ENCODE data around the gene TRAF5. TPM values are rescaled to one million over a fixed set of nuclear protein-coding genes. Genes with fewer than 3 reads are reported as not detected.

The TRAF5 gene
- total and polyA plus RNA-seq, 2 donors (not counting 3 experiments of a cell fraction or from before 2014, with no cell fraction given): 8.5 to 17.6 TPM

DNA sequence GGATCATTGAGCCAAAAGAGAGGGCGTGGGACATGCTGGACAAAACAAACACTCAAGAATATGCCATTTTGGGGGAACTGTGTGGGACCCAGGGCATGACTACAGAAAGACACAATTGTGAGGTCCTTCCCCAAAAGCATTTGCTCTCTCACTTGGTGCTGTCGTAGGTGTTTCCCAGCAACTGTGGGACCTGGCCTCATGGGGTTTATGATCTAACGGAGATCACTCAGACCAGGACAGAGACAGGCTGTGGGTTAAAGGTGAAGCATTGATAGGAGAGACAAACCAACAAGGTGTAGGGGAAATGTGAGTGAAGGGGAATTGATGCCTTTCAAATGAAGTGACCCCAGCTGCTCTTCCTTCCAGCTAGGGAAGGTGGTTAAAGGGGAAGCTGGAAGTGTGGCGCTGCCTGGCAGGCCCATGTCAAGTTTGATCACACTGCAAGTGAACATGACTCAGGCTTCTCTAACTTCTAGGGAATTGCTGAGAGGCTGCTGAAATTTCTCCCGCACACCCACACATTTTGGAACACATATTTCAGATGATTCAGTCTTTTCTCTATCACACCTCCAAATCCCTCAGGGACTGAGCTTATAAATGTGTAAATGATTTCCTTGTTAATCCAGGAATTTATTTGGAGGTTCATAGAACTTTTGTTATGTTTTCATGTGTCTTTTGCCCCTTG, 30.2 kb downstream of the TRAF5 start:
- no peak overlapping the region for H3K27ac ChIP-seq (ENCODE audit: insufficient read depth, low read depth, low read length)

DNA sequence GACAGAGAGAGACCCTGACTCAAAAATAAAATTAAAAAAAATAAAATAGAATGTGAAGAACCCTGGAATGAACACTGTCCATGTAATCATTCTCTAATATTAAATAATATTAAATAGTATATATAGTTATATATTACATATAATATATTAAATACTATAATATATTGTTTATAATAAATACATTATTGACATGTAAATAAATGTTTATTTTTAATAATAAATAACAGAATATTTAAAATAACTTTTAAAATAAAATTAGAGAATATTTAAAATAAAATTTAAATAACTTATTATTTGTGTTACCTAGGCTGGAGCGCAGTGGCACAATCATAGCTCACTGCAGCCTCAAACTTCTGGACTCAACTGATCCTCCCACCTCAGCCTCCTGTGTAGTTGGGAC, 32.1 kb downstream of the TRAF5 start:
- no peak overlapping the region for H2AFZ ChIP-seq (ENCODE audit: low read depth, low read length)
- H3K4me3 ChIP-seq (replicated peaks in 1 of 3; ENCODE audit: insufficient read depth in 1 of 3, low read depth in 1 of 3, low read length in 3 of 3): no peak overlapping the region
- no peaks in the 10 kb centered on the region for H3K9me1 ChIP-seq (replicated peaks; ENCODE audit: control insufficient read depth, extremely low read depth, insufficient read depth, low read length)
- H3K27ac ChIP-seq (ENCODE audit: insufficient read depth, low read depth, low read length): no peak overlapping the region
- H3K9ac ChIP-seq (replicated peaks; ENCODE audit: extremely low read depth, insufficient read depth, low read length): no peak overlapping the region
- ChIA-PET CTCF (no interaction called here), POLR2A (no interaction called here)
- no peaks in the 10 kb centered on the region for H4K20me1 ChIP-seq (replicated peaks; ENCODE audit: control insufficient read depth, extremely low read depth, insufficient read depth, low read length)
- DNase-seq (ENCODE audit: low read depth, low spot score) (no peak), FAIRE-seq (no peak)
- no peaks in the 10 kb centered on the region for H3K4me1 ChIP-seq (ENCODE audit: control insufficient read depth, extremely low read depth, insufficient read depth, low read length)
- H3K27me3 ChIP-seq (ENCODE audit: control insufficient read depth in 2 of 2, insufficient read depth in 2 of 2, low read length in 2 of 2): no peaks in the 10 kb centered on the region
- no peak overlapping the region for H3K4me2 ChIP-seq (ENCODE audit: insufficient read depth, low read length)
- no TSS peak for BruUV-seq (replicated peaks)
- no peaks in the 10 kb centered on the region for H3K9me3 ChIP-seq (replicated peaks; ENCODE audit: control insufficient read depth, insufficient read depth, low read length)
- TF ChIP-seq FOS (IDR thresholded peaks at IDR 0.05; ENCODE audit: borderline replicate concordance, insufficient read depth, low read length) (no peak), POLR2AphosphoS5 (IDR thresholded peaks at IDR 0.05; ENCODE audit: insufficient read depth, low read depth, low read length) (no peak), POLR2A (IDR thresholded peaks at IDR 0.05; ENCODE audit: low read depth, low read length) (no peak), JUN (IDR thresholded peaks at IDR 0.05; ENCODE audit: borderline replicate concordance, insufficient read depth, insufficient read length, low read depth) (no peak), EZH2 (IDR thresholded peaks at IDR 0.05; ENCODE audit: borderline replicate concordance, low read depth, low read length, severe bottlenecking) (no peak), GATA2 (IDR thresholded peaks at IDR 0.05; ENCODE audit: insufficient read depth, insufficient read length, low read depth, low read length) (no peak), MYC (IDR thresholded peaks at IDR 0.05; ENCODE audit: low read depth, low read length) (no peak)
- TF ChIP-seq, protein P1, sequence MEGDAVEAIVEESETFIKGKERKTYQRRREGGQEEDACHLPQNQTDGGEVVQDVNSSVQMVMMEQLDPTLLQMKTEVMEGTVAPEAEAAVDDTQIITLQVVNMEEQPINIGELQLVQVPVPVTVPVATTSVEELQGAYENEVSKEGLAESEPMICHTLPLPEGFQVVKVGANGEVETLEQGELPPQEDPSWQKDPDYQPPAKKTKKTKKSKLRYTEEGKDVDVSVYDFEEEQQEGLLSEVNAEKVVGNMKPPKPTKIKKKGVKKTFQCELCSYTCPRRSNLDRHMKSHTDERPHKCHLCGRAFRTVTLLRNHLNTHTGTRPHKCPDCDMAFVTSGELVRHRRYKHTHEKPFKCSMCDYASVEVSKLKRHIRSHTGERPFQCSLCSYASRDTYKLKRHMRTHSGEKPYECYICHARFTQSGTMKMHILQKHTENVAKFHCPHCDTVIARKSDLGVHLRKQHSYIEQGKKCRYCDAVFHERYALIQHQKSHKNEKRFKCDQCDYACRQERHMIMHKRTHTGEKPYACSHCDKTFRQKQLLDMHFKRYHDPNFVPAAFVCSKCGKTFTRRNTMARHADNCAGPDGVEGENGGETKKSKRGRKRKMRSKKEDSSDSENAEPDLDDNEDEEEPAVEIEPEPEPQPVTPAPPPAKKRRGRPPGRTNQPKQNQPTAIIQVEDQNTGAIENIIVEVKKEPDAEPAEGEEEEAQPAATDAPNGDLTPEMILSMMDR (IDR thresholded peaks at IDR 0.05; ENCODE audit: extremely low read depth in 1 of 2, insufficient read depth in 1 of 2, low read depth in 1 of 2, low read length in 2 of 2): no peak
- TF ChIP-seq, protein P2, sequence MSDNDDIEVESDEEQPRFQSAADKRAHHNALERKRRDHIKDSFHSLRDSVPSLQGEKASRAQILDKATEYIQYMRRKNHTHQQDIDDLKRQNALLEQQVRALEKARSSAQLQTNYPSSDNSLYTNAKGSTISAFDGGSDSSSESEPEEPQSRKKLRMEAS (IDR thresholded peaks at IDR 0.05; ENCODE audit: insufficient read depth, insufficient read length): no peak
- peaks cover 1 to 2% of the 10 kb centered on the region in 2 experiments for H3K36me3 ChIP-seq (ENCODE audit: control insufficient read depth in 2 of 2, extremely low read depth in 1 of 2, insufficient read depth in 2 of 2, low read length in 2 of 2)
- dilution Hi-C loops (cut with MboI; ENCODE audit: extremely low pct_ligation_motif_present, low sequenced_read_pairs) (no loop called here), intact Hi-C loops (cut with micrococcal nuclease) (no loop called here)
- H3K79me2 ChIP-seq (ENCODE audit: control insufficient read depth, insufficient read depth, low read length): no peaks in the 10 kb centered on the region

More for the DNA sequence above, 30.2 kb downstream of the TRAF5 start:
- Histone ChIP-seq H2AFZ (ENCODE audit: low read depth, low read length) (no peak overlapping the region), H3K4me1 (ENCODE audit: control insufficient read depth, extremely low read depth, insufficient read depth, low read length) (no peaks in the 10 kb centered on the region), H3K9ac (replicated peaks; ENCODE audit: extremely low read depth, insufficient read depth, low read length) (no peak overlapping the region), H3K36me3 (ENCODE audit: control insufficient read depth in 2 of 2, extremely low read depth in 1 of 2, insufficient read depth in 2 of 2, low read length in 2 of 2) (peaks cover 1 to 2% of the 10 kb centered on the region in 2 experiments), H3K79me2 (ENCODE audit: control insufficient read depth, insufficient read depth, low read length) (no peaks in the 10 kb centered on the region), H3K9me3 (replicated peaks; ENCODE audit: control insufficient read depth, insufficient read depth, low read length) (no peaks in the 10 kb centered on the region), H3K4me3 (replicated peaks in 1 of 3; ENCODE audit: insufficient read depth in 1 of 3, low read depth in 1 of 3, low read length in 3 of 3) (no peak overlapping the region), H3K27me3 (ENCODE audit: control insufficient read depth in 2 of 2, insufficient read depth in 2 of 2, low read length in 2 of 2) (no peaks in the 10 kb centered on the region), H3K4me2 (ENCODE audit: insufficient read depth, low read length) (no peak overlapping the region), H3K9me1 (replicated peaks; ENCODE audit: control insufficient read depth, extremely low read depth, insufficient read depth, low read length) (no peaks in the 10 kb centered on the region), H4K20me1 (replicated peaks; ENCODE audit: control insufficient read depth, extremely low read depth, insufficient read depth, low read length) (no peaks in the 10 kb centered on the region)
- no TSS peak for BruUV-seq (replicated peaks)
- FAIRE-seq: no peak
- TF ChIP-seq, protein P1 (IDR thresholded peaks at IDR 0.05; ENCODE audit: extremely low read depth in 1 of 2, insufficient read depth in 1 of 2, low read depth in 1 of 2, low read length in 2 of 2): no peak
- dilution Hi-C loops (cut with MboI; ENCODE audit: extremely low pct_ligation_motif_present, low sequenced_read_pairs) (no loop called here), intact Hi-C loops (cut with micrococcal nuclease) (no loop called here)
- ChIA-PET CTCF (interaction anchor here (0.9 to 1.3 kb wide), 3 partner anchors 10 to 33 kb away, joined by 3 to 4 read pairs (median 3); no protein-coding TSS in a partner anchor), POLR2A (no interaction called here)
- DNase-seq (ENCODE audit: low read depth, low spot score): no peak

Measured in endothelial cell of umbilical vein (primary cell).